SHP77 (cell line): Measurements from ENCODE around the gene FAM120A.

Source experiments
- DNase-seq, 2 experiments: peaks; one replicate each; lab custom pipeline; 2025; lab: John Stamatoyannopoulos, UW

The FAM120A gene

GRCh38 chr9:93595861-93596365 is 144.4 kb downstream of the FAM120A start:
- no peak for DNase-seq

- DNase-seq, result no peak
Observed at GRCh38 chr9:93596399-93596798, 144.9 kb downstream of the FAM120A start.

GRCh38 chr9:93597142-93597706 is 145.7 kb downstream of the FAM120A start:
- DNase-seq, result no peak

- DNase-seq, result no peak
Observed at GRCh38 chr9:93597871-93598646, 146.6 kb downstream of the FAM120A start.

GRCh38 chr9:93598647-93599241 is 147.3 kb downstream of the FAM120A start:
- no peak for DNase-seq

- DNase-seq, result no peak
Observed at GRCh38 chr9:93599571-93600403, 148.3 kb downstream of the FAM120A start.

GRCh38 chr9:93600504-93600903 is 149.0 kb downstream of the FAM120A start:
- DNase-seq, result peak; percentile 23 to 65

GRCh38 chr9:93601063-93601462 is 149.6 kb downstream of the FAM120A start:
- no peak for DNase-seq

- DNase-seq, result no peak
Observed at GRCh38 chr9:93601666-93602065, 150.2 kb downstream of the FAM120A start.

- DNase-seq, result no peak
Observed at GRCh38 chr9:93603011-93603410, 151.5 kb downstream of the FAM120A start.

- DNase-seq, result no peak
Observed at GRCh38 chr9:93603906-93604326, 152.4 kb downstream of the FAM120A start.

- no peak for DNase-seq
Observed at GRCh38 chr9:93606187-93606586, 154.7 kb downstream of the FAM120A start.

- DNase-seq, result no peak
Observed at GRCh38 chr9:93610206-93610605, 158.7 kb downstream of the FAM120A start.

GRCh38 chr9:93612052-93612795 is 160.7 kb downstream of the FAM120A start:
- no peak for DNase-seq

- DNase-seq, result peak; percentile 26 to 43
Observed at GRCh38 chr9:93612796-93613154, 161.3 kb downstream of the FAM120A start.

- DNase-seq, result no peak
Observed at GRCh38 chr9:93613174-93613573, 161.7 kb downstream of the FAM120A start.

- DNase-seq, result no peak
Observed at GRCh38 chr9:93613791-93614190, 162.3 kb downstream of the FAM120A start.

GRCh38 chr9:93614830-93615468 is 163.5 kb downstream of the FAM120A start:
- DNase-seq, result no peak
